NCI-H526 (cell line): ENCODE results near the gene IGFL1.
"Not testable (repeated sequence)": the region's sequence is repeated elsewhere in the genome, so short reads cannot be mapped to it uniquely, and the experiment has no call there.

Experiments used
- DNase-seq, 2 experiments: peaks; one replicate each; lab custom pipeline; 2025; lab: John Stamatoyannopoulos, UW

Gene IGFL1

GRCh38 chr19:46270521-46271256, 41.1 kb downstream of the IGFL1 start:
- no peak for DNase-seq

- no peak for DNase-seq
Measured at GRCh38 chr19:46271481-46272197, 42.1 kb downstream of the IGFL1 start.

DNA sequence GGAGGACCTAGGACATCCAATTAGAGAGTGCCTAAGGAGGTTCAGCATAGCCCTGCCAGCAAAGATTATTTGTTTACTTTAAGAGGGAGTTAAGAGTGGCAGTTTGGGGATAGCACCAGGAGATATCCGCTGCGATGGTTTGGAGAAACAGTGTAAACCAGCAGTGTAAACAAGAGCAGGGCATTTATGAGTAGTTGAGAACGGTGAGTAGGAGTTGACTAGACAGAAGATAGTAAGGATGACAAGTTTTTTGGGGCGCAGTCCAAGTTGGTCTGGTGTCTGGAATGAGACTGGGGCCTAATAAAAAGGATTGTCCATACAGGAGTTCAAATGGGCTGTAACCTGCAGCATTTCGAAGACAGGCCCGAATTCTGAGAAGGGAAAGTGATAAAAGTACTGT, 44.4 kb downstream of the IGFL1 start:
- DNase-seq, result not testable (repeated sequence)

DNA sequence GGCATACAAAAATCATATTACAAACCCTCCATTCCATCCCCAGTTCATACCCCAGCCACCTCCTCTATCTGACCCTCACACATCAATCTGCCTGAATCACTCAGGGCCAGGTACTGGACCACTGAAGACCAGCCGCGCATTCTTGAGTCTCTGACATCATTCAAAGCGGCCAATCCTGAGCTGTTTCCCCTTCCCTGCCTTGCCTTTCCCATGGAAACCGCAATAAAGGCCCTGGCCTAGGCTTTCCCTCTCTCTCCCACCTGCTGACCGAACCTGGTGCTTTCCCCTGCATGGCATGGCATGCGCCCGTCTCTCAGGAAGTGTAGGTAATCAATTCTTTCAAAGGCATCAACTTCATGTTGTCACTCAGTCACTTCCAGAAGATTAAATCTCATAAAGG, 49.6 kb downstream of the IGFL1 start:
- no peak for DNase-seq
